Stimulated activated CD8-positive, alpha-beta memory T cell treated with anti-CD3 and anti-CD28 coated beads, Interleukin-15, amount 100 ng/mL, for 4 hours (primary cell): ENCODE measurements around the gene CHID1.

Source experiments
- DNase-seq, 2 donors: peaks; one replicate each; pipeline ENCODE4 v3.0.0-alpha.2; 2020; ENCODE audit warnings: low read depth in 2 of 2

CHID1 gene

GRCh38 chr11:837189-837989 lies 73.2 kb downstream of the CHID1 start:
- DNase-seq: no peak

DNA sequence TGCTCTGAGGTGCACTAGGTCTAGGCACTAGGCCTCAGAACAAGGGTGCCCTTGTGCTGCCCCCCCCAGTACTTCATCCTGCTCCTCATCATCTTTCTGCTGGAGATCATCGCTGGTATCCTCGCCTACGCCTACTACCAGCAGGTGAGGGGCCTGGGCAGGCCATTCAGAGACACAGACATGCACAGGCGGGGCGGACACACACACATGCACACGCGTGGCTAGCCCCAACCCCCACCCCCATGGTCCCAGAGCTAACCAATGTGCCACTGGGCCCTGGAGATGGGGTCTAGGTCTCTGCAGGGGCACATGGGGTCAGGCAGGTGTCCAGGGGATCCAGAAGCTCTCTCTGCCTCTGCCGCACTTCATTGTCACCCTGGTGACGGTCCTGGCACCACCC lies 73.9 kb downstream of the CHID1 start:
- no peak for DNase-seq

DNA sequence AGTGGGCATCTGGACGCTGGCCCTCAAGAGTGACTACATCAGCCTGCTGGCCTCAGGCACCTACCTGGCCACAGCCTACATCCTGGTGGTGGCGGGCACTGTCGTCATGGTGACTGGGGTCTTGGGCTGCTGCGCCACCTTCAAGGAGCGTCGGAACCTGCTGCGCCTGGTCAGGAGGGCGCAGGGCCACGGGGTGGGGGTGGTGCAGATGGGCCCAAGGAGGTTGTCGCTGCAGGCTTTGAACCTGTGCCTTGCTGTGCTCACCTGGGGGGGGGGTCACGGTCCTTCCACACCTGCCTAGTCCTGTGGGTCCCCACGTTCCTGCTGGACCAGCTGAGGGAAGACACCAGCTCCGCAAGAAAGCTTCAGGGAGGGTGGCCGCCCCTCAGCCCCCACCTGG lies 74.3 kb downstream of the CHID1 start:
- no peak for DNase-seq

- DNase-seq: no peak
These were observed 76.0 kb downstream of the CHID1 start for GRCh38 chr11:834371-835316.

DNA sequence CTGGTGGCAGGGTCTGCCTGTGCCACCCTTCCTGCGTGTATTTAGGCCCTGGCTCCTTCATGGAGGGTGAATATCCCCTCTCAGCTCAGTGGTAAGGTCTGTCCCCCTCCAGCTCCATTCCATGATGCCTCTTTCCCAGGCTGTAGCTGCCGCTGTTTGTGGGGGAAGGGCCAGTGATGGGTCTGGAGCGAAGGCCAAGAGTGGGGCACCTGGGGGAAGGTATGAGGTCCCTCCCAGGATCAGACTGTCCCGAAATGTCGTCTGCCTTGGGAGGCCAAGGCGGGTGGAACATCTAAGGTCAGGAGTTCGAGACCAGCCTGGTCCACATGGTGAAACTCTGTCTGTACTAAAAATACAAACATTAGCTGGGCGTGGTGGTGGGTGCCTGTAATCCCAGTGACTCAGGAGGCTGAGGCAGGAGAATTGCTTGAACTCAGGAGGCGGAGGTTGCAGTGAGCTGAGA lies 76.7 kb downstream of the CHID1 start:
- DNase-seq: no peak

GRCh38 chr11:833114-833791 lies 77.4 kb downstream of the CHID1 start:
- DNase-seq: no peak

DNA sequence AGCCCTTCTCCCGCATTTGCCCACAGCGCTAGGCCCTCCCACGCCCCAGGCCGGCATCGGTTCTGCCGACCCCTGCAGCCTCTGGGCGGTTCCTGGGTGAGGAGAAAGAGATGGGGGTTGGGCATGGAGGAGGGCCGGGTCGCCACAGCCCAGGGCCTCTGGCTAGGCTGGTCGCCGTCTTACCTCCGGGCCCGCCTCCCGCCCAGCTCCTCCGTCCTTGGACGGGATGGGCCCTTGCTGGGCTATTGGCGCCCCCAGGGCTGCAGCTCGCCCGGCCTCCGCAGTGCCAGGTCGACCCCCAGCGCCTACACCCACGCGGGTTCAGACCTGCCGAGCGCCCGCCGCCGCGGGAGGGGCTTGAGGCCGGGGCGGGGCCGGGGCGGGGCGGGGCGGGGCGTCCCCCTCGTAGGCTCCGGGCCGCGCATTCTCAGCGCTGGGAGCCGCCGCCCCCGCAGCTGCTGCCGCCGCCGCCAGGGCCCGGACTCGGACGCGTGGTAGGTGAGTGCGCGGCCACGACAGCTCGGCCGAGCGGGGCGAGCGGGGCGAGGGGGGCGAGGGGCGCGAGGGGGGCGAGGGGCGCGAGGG lies 78.0 kb downstream of the CHID1 start, which contains the start of gene CD151:
Gene CD151 (plus strand): TSS at position 424 of the 585 bp plus-strand sequence. CDS start 3,118 bp downstream, outside the sequence.
- DNase-seq: peak in 1 of 2 donors; percentile 22

DNA sequence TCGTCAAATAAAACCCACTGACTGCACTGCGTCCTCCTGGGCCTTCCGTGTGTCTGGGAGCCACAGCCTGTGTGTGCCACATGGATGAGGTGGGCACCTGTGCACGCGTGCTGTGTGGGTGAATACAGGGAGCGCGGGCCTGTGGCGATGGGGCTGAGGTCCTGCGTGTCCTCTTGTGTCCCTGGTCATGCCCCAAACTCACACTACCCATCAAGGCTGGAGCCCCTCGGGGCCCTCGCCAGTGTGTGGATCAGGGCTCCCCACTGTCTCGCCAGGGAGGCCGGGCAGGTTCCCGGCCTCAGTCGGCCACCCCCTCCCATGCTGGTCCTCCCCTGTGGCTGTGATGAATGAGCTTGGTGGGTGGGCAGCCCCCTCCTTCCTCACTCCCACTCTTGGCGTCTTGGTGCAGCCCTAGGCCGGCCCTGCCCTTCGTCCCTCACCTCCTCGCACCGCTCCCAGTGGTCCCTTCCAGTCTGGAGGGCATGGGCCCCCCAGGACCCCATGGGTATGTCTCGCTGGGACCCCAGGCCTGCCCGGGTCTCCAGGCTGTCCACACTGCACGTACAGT lies 78.6 kb downstream of the CHID1 start:
- DNase-seq: no peak

DNA sequence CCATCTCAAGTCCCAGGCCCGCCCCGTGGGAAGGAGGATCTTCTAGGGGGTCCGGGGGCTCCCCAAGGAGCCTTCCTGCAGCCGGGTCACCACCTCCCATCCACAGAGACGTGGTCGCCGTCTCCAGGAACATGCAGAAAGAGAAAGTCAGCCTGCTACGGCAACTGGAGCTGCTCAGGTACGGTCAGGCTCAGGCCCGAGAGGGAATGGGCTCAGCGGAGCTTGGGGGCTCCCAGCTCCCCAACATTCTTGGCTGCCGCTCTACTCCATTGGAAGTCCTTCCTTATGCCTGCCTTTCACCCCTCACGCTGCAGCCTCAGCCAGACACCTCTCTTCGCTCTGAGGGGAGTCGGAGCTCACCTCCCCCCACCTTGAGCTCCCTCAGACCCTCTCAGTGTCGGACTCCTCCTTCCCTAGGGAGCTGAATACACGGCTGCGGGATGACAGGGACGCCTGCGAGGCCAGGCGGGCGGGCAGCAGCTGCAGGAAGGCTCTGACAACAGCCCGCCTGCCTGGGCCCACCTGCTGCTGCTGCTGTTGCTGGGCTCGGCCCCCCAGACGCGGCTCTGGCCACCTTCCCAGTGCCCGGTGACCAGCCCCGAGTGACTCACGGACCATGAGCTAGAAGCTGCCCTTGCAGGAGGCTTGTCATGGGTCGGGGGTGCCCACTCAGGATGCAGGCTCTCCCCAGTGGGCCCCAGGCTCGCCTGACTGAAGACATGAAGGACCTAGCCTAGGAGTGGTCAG lies 79.3 kb downstream of the CHID1 start:
- no peak for DNase-seq

- DNase-seq: peak in 1 of 2 donors; percentile 40
These were observed 80.1 kb downstream of the CHID1 start for GRCh38 chr11:830295-831117.

- no peak for DNase-seq
These were observed 80.7 kb downstream of the CHID1 start for GRCh38 chr11:829847-830294.

DNA sequence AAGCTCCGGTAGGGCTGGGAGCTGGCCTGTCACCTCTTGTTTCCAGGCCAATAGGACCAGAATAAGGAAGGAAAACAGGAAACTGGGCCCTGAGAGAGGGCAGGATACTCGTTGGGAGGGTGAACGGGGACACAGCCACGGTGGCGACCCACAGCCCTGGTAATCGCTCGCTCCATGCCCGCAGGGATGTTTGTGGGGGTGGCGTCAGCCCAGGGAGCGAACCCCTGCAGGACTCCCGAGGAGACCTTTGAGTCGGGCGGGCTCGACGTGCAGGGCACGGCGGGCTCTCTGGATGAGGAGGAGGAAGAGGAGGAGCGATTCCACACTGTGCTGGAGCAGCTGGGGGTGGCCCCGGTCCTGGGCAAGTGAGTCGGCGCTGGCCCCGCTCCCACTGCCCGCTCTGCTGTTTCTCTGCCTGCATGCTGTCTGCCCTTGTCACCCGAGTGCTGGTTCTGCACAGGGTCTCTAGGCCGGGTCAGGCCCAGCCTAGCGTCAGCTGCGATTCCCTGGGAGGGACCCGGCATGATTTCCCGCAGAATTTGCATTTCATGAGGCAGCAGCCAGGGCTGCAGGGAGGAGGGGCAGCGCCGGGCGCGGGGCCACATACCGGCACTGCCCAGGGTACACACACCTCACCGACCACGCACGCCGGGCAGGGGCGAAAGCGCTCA lies 81.3 kb downstream of the CHID1 start:
- DNase-seq: no peak

GRCh38 chr11:828506-829175 lies 82.0 kb downstream of the CHID1 start:
- DNase-seq: no peak

DNA sequence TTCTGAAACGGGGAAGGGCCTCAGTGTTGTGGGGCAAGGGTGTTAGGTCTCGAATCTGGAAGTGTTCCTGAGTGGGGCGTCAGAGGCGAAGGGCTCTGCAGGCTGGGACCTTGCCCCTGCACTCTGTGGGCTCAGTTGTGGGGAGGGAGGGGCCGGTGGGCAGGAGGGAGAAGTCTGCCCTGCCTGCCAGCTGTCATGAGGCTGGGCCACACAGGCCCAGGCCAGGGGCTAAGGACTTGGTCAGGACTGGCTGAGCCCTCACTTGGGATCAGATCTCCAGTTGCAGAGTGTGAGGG lies 82.8 kb downstream of the CHID1 start, which contains the start of gene CRACR2B:
Gene CRACR2B (plus strand): TSS at position 23 of the 296 bp plus-strand sequence. CDS start 689 bp downstream, outside the sequence.
- no peak for DNase-seq

GRCh38 chr11:827146-827896 lies 83.3 kb downstream of the CHID1 start:
- no peak for DNase-seq

- DNase-seq: no peak
These were observed 83.8 kb downstream of the CHID1 start for GRCh38 chr11:826836-827145.

GRCh38 chr11:826227-826621 lies 84.4 kb downstream of the CHID1 start:
- DNase-seq: no peak
